GM12874 (cell line): ENCODE data around the gene AFF3.

ENCODE experiments used
- TF ChIP-seq, protein P1 (sequence below): IDR thresholded peaks from 2 replicates; pipeline ENCODE4 v1.5.1; 2011; ENCODE audit warnings: low read depth, mild to moderate bottlenecking, control low read depth, low read length, moderate library complexity; ENCODE audit not compliant: insufficient read depth

Gene AFF3

GRCh38 chr2:100106460-100106859, 35.9 kb downstream of the AFF3 start:
- TF ChIP-seq, protein P1, sequence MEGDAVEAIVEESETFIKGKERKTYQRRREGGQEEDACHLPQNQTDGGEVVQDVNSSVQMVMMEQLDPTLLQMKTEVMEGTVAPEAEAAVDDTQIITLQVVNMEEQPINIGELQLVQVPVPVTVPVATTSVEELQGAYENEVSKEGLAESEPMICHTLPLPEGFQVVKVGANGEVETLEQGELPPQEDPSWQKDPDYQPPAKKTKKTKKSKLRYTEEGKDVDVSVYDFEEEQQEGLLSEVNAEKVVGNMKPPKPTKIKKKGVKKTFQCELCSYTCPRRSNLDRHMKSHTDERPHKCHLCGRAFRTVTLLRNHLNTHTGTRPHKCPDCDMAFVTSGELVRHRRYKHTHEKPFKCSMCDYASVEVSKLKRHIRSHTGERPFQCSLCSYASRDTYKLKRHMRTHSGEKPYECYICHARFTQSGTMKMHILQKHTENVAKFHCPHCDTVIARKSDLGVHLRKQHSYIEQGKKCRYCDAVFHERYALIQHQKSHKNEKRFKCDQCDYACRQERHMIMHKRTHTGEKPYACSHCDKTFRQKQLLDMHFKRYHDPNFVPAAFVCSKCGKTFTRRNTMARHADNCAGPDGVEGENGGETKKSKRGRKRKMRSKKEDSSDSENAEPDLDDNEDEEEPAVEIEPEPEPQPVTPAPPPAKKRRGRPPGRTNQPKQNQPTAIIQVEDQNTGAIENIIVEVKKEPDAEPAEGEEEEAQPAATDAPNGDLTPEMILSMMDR: no peak

DNA sequence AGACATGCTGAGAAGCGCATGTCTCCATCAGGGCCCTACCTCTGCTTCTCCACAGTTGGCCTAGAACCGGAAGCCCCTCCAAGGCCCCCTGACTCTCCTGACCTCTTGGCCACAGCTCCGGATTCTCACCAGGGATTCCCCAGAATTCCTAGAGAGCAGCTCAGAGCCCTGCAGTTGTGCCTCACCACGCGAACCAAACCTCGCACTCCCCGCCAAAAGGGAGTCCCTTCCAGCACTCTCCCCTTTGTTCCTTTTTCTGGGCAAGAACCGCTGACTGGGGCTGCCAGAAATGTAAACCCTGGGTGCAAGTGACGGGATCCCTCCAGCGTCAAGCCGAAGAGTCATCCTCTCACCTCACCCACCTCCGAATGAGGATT, 36.7 kb downstream of the AFF3 start:
- TF ChIP-seq, protein P1: no peak

GRCh38 chr2:100104718-100105677, 37.4 kb downstream of the AFF3 start:
- TF ChIP-seq, protein P1: no peak

GRCh38 chr2:100077935-100078334, 64.5 kb downstream of the AFF3 start:
- TF ChIP-seq, protein P1: no peak

- TF ChIP-seq, protein P1: no peak
These were observed 64.9 kb downstream of the AFF3 start for GRCh38 chr2:100077456-100077855.

- TF ChIP-seq, protein P1: no peak
These were observed 66.9 kb downstream of the AFF3 start for GRCh38 chr2:100075532-100075931.

DNA sequence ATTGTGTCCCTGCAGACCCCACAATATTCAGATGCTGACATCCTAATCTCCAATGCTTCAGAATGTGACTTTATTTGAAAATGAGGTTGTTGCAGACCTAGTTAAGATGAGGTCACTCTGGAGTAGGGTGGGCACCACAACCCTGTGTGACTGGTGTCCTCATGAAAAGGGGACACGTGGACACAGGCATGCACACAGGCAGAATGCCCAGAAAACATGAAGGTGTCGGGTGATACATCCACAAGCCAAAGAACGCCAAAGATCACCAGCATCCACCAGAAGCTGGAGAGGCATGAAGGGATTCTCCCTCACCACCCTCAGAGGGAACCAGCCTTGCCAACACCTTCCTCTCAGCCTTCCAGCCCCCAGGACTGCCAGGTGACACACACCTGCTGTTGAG, 69.3 kb downstream of the AFF3 start:
- TF ChIP-seq, protein P1: no peak
